Lower lobe of right lung (tissue), 2 donors: ENCODE results near the gene ENGASE. TPM values are rescaled to one million over a fixed set of nuclear protein-coding genes. Genes with fewer than 3 reads are reported as not detected.

ENCODE experiments used
- ATAC-seq, 2 donors: fragments of 200-7000 bp; cut with Tn5 transposase; one replicate each; pipeline ENCODE4 v1.9.1; 2020 to 2022; ENCODE audit warnings: mild to moderate bottlenecking in 2 of 2, moderate library complexity in 2 of 2
- DNase-seq: peaks from one replicate; pipeline ENCODE4 v3.0.0-alpha.2; 2020
- H3K27ac ChIP-seq: fragments of 200-600 bp; one replicate; pipeline ENCODE4 v1.8.0; 2022
- H3K27me3 ChIP-seq: fragments of 200-600 bp; one replicate; pipeline ENCODE4 v1.8.0; 2022; ENCODE audit warnings: low read depth
- H3K36me3 ChIP-seq: fragments of 200-600 bp; one replicate; pipeline ENCODE4 v1.8.0; 2022; ENCODE audit warnings: mild to moderate bottlenecking
- H3K4me1 ChIP-seq: fragments of 200-600 bp; one replicate; pipeline ENCODE4 v1.8.0; 2022
- H3K4me3 ChIP-seq: fragments of 200-600 bp; one replicate; pipeline ENCODE4 v1.8.0; 2022; ENCODE audit warnings: mild to moderate bottlenecking
- H3K9me3 ChIP-seq: fragments of 200-600 bp; one replicate; pipeline ENCODE4 v1.8.0; 2022
- intact Hi-C: fragments of 100-400 bp; cut with DNase I; formaldehyde crosslinking; loops from one replicate; pipeline ENCODE4 v1.11.0; 2022
- total RNA-seq: library from RNA; stranded (reverse); fragmentation: NEBNext Ultra II Directional; extraction: Animal tissue kit (Norgen Biotek cat#: 25700); gene quantifications from one replicate; pipeline ENCODE4 v1.2.1, GENCODE V29; 2021
- TF ChIP-seq, protein P1 (sequence below): fragments of 200-600 bp; IDR thresholded peaks from one replicate; pipeline ENCODE4 v1.8.0; 2022; ENCODE audit warnings: antibody characterized with exemption, mild to moderate bottlenecking
- donor health status: DM: no; HTN: yes; CAD: no; lungs with severe emphysema.

ENGASE gene
- total RNA-seq, 1 donor from 2014 or later, result 56.4 TPM

DNA sequence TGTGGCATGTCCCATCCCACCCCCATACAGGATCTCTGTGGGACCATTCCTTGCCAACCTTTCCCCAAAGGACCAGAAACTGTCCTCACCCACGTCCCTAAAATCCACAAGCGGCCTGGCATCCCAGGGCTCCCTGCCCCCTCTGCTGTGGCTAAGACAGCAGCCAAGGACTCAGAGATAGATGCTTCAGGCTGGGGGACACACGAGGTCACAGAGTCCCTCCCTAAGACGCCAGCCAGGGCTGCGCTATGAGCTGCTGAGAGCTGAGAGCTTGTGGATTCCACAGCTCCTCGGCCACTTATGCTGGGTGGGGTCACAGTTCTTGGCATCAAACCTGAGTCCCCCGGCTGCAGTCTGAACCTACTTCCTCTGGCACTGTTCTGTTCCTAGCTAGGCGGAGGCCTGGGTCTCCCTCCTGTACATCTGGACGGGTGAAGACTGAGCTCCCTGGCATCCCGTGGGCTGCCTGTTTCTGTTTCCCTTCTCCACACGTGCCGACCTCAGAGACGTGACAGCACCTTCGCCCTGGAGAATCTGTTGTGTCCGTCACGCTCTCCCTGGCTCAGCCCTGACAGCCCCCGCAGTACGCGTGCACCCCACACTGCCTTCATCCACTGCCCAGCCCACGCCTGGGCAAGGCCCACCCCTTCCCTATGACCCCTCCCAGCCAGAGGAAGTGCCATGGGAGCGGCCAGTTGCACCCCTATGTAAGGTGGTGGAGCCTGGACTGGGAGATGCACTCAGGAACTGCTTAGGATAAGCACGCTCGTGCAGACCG is 61.2 kb downstream of the ENGASE start:
- Histone ChIP-seq H3K27ac (no peak overlapping the region), H3K9me3 (no peaks in the 10 kb centered on the region), H3K36me3 (no peaks in the 10 kb centered on the region), H3K4me1 (no peaks in the 10 kb centered on the region), H3K27me3 (peaks cover 65% of the 10 kb centered on the region), H3K4me3 (no peak overlapping the region)
- no peak for ATAC-seq
- intact Hi-C loops, result no loop called here
- no peak for DNase-seq
- TF ChIP-seq, protein P1, sequence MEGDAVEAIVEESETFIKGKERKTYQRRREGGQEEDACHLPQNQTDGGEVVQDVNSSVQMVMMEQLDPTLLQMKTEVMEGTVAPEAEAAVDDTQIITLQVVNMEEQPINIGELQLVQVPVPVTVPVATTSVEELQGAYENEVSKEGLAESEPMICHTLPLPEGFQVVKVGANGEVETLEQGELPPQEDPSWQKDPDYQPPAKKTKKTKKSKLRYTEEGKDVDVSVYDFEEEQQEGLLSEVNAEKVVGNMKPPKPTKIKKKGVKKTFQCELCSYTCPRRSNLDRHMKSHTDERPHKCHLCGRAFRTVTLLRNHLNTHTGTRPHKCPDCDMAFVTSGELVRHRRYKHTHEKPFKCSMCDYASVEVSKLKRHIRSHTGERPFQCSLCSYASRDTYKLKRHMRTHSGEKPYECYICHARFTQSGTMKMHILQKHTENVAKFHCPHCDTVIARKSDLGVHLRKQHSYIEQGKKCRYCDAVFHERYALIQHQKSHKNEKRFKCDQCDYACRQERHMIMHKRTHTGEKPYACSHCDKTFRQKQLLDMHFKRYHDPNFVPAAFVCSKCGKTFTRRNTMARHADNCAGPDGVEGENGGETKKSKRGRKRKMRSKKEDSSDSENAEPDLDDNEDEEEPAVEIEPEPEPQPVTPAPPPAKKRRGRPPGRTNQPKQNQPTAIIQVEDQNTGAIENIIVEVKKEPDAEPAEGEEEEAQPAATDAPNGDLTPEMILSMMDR, result no peak

Other genes starting within 250 kb of the ENGASE start
- 58.6 TPM for gene USP36, start 234.0 kb upstream of the ENGASE start, total RNA-seq
- 5.5 TPM for gene CEP295NL, start 171.6 kb upstream of the ENGASE start, total RNA-seq
- gene TIMP2, start 149.4 kb upstream of the ENGASE start, total RNA-seq, result 260 TPM
- 417 TPM for gene LGALS3BP, start 94.9 kb upstream of the ENGASE start, total RNA-seq
- gene CANT1, start 65.1 kb upstream of the ENGASE start, total RNA-seq, result 54.4 TPM
- 24.9 TPM for gene C1QTNF1, start 50.7 kb upstream of the ENGASE start, total RNA-seq